DND-41 (cell line): Measurements from ENCODE around the gene FAM13A.

Experiments used
- ATAC-seq: fragments of 200-7000 bp; cut with Tn5 transposase; 3 replicates; pipeline ENCODE4 v1.9.1; 2021; ENCODE audit warnings: low read depth; ENCODE audit not compliant: insufficient read depth
- DNase-seq: peaks from one replicate; pipeline ENCODE4 v3.0.0-alpha.2; 2020
- H2AFZ ChIP-seq: 2 replicates; pipeline ENCODE4 v1.6.0; 2012; ENCODE audit warnings: low read depth, low read length
- H3K27ac ChIP-seq: 2 replicates; pipeline ENCODE4 v1.5.1; 2012; ENCODE audit warnings: low read length, inconsistent platforms
- H3K27me3 ChIP-seq: fragments of 200-600 bp; sonication (generic); 2 replicates; pipeline ENCODE4 v1.6.0; 2012; ENCODE audit warnings: low read length, mild to moderate bottlenecking, inconsistent platforms; ENCODE audit not compliant: insufficient read depth, poor library complexity
- H3K36me3 ChIP-seq: 2 replicates; pipeline ENCODE4 v1.5.1; 2012; ENCODE audit warnings: low read length, inconsistent platforms; ENCODE audit not compliant: insufficient read depth
- H3K4me1 ChIP-seq: 2 replicates; pipeline ENCODE4 v1.5.1; 2012; ENCODE audit warnings: mild to moderate bottlenecking, low read length; ENCODE audit not compliant: insufficient read depth
- H3K4me2 ChIP-seq: 2 replicates; pipeline ENCODE4 v1.6.0; 2012; ENCODE audit warnings: mild to moderate bottlenecking, moderate library complexity, low read length, inconsistent platforms; ENCODE audit not compliant: insufficient read depth
- H3K4me3 ChIP-seq, 2 experiments: fragments of 200-600 bp in 1 of 2; shearing (Covaris generic) in 1 of 2; 2 replicates each; pipeline ENCODE4 v1.5.1; 2012 to 2016; ENCODE audit warnings: inconsistent platforms in 2 of 2, low read length in 2 of 2, mild to moderate bottlenecking in 2 of 2, low read depth in 1 of 2, moderate library complexity in 1 of 2
- H3K79me2 ChIP-seq: 2 replicates; pipeline ENCODE4 v1.6.0; 2012; ENCODE audit warnings: low read length, inconsistent platforms; ENCODE audit not compliant: insufficient read depth
- H3K9ac ChIP-seq: 2 replicates; pipeline ENCODE4 v1.6.0; 2012; ENCODE audit warnings: low read depth, mild to moderate bottlenecking, inconsistent platforms, low read length, moderate library complexity
- H3K9me3 ChIP-seq: 2 replicates; pipeline ENCODE4 v1.5.1; 2012; ENCODE audit warnings: low read length, moderate library complexity, mild to moderate bottlenecking, inconsistent platforms; ENCODE audit not compliant: insufficient read depth, severe bottlenecking
- H4K20me1 ChIP-seq: 2 replicates; pipeline ENCODE4 v1.6.0; 2012; ENCODE audit warnings: low read length; ENCODE audit not compliant: insufficient read depth
- EZH2 ChIP-seq: IDR thresholded peaks from 3 replicates; pipeline ENCODE4 v1.6.1; 2012; ENCODE audit warnings: borderline replicate concordance, low read depth, mild to moderate bottlenecking, moderate library complexity, low read length, inconsistent platforms; ENCODE audit not compliant: severe bottlenecking
- TF ChIP-seq, protein P1 (sequence below): IDR thresholded peaks from 2 replicates; pipeline ENCODE4 v1.5.1; 2012; ENCODE audit warnings: borderline replicate concordance, low read length, moderate library complexity, mild to moderate bottlenecking; ENCODE audit not compliant: poor library complexity, severe bottlenecking; ENCODE audit errors: extremely low read depth

The FAM13A gene

GRCh38 chr4:88993246-88993645 lies 63.7 kb downstream of the FAM13A start:
- no peak overlapping the region for H3K4me3 ChIP-seq
- H2AFZ ChIP-seq = no peak overlapping the region
- no peaks in the 10 kb centered on the region for H3K4me1 ChIP-seq
- no peaks in the 10 kb centered on the region for H4K20me1 ChIP-seq
- no peak overlapping the region for H3K27ac ChIP-seq
- no peaks in the 10 kb centered on the region for H3K36me3 ChIP-seq
- no peaks in the 10 kb centered on the region for H3K79me2 ChIP-seq
- ATAC-seq (no peak), DNase-seq (no peak)
- H3K27me3 ChIP-seq = no peaks in the 10 kb centered on the region
- TF ChIP-seq EZH2 = no peak
- TF ChIP-seq, protein P1, sequence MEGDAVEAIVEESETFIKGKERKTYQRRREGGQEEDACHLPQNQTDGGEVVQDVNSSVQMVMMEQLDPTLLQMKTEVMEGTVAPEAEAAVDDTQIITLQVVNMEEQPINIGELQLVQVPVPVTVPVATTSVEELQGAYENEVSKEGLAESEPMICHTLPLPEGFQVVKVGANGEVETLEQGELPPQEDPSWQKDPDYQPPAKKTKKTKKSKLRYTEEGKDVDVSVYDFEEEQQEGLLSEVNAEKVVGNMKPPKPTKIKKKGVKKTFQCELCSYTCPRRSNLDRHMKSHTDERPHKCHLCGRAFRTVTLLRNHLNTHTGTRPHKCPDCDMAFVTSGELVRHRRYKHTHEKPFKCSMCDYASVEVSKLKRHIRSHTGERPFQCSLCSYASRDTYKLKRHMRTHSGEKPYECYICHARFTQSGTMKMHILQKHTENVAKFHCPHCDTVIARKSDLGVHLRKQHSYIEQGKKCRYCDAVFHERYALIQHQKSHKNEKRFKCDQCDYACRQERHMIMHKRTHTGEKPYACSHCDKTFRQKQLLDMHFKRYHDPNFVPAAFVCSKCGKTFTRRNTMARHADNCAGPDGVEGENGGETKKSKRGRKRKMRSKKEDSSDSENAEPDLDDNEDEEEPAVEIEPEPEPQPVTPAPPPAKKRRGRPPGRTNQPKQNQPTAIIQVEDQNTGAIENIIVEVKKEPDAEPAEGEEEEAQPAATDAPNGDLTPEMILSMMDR = no peak
- H3K9me3 ChIP-seq = no peaks in the 10 kb centered on the region
- no peak overlapping the region for H3K9ac ChIP-seq
- H3K4me2 ChIP-seq = no peak overlapping the region

GRCh38 chr4:88991746-88992145 lies 65.2 kb downstream of the FAM13A start:
- no peak overlapping the region for H3K9ac ChIP-seq
- TF ChIP-seq, protein P1 = no peak
- TF ChIP-seq EZH2 = no peak
- no peak for DNase-seq
- H3K36me3 ChIP-seq = no peaks in the 10 kb centered on the region
- no peak overlapping the region for H3K4me3 ChIP-seq
- H3K27me3 ChIP-seq = no peaks in the 10 kb centered on the region
- H3K4me2 ChIP-seq = no peak overlapping the region
- H3K79me2 ChIP-seq = no peaks in the 10 kb centered on the region
- H4K20me1 ChIP-seq = no peaks in the 10 kb centered on the region
- no peak overlapping the region for H2AFZ ChIP-seq
- no peaks in the 10 kb centered on the region for H3K9me3 ChIP-seq
- H3K27ac ChIP-seq = no peak overlapping the region
- ATAC-seq = no peak
- H3K4me1 ChIP-seq = no peaks in the 10 kb centered on the region

DNA sequence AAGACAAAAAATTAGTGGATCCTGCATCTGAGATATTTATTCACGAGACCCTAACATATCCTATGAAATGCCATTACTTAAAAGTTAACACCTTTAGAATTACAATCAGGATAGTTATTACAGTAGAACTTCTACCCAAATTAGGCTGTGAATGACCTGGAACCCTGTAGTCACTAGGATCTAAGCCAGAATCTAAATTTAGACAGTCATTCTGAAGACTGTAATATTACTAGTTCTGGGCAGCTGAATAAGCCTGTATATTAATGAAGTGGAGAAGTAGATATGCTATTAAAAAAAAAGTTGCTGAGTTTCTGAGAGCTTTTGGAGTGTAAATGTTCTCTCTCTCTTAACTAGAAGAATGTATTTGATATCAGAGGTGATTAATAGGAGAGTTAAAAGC lies 67.0 kb downstream of the FAM13A start:
- Histone ChIP-seq H3K79me2 (no peaks in the 10 kb centered on the region), H3K27me3 (no peaks in the 10 kb centered on the region), H3K36me3 (no peaks in the 10 kb centered on the region), H4K20me1 (no peaks in the 10 kb centered on the region), H3K27ac (no peak overlapping the region), H3K9ac (no peak overlapping the region), H3K4me3 (no peak overlapping the region), H2AFZ (no peak overlapping the region), H3K4me1 (no peaks in the 10 kb centered on the region), H3K4me2 (no peak overlapping the region), H3K9me3 (no peaks in the 10 kb centered on the region)
- TF ChIP-seq EZH2 = no peak
- TF ChIP-seq, protein P1 = no peak
- no peak for ATAC-seq
- DNase-seq = no peak

GRCh38 chr4:88985088-88985773 lies 71.8 kb downstream of the FAM13A start:
- H3K4me3 ChIP-seq = no peak overlapping the region
- H3K4me1 ChIP-seq = no peaks in the 10 kb centered on the region
- no peak overlapping the region for H2AFZ ChIP-seq
- no peaks in the 10 kb centered on the region for H3K36me3 ChIP-seq
- no peak for ATAC-seq
- no peaks in the 10 kb centered on the region for H3K9me3 ChIP-seq
- no peak overlapping the region for H3K9ac ChIP-seq
- TF ChIP-seq EZH2 = no peak
- TF ChIP-seq, protein P1 = no peak
- DNase-seq = no peak
- no peaks in the 10 kb centered on the region for H3K27me3 ChIP-seq
- H3K4me2 ChIP-seq = no peak overlapping the region
- no peak overlapping the region for H3K27ac ChIP-seq
- H3K79me2 ChIP-seq = no peaks in the 10 kb centered on the region
- H4K20me1 ChIP-seq = no peaks in the 10 kb centered on the region
